SU-DHL-6 (cell line): ENCODE results near the gene NDUFC1.

ENCODE experiments used
- CTCF ChIP-seq: fragments of 200-600 bp; sonication (generic); IDR thresholded peaks from one replicate; pipeline ENCODE4 v1.5.1; 2017; ENCODE audit warnings: antibody characterized with exemption, mild to moderate bottlenecking, low read length, moderate library complexity; ENCODE audit not compliant: insufficient read depth, poor library complexity, severe bottlenecking
- EZH2phosphoT487 ChIP-seq: fragments of 200-600 bp; sonication (generic), shearing (Covaris generic); conservative IDR thresholded peaks from 2 replicates; pipeline ENCODE4 v1.6.1; 2018; ENCODE audit warnings: mild to moderate bottlenecking, antibody characterized with exemption, low read length, moderate library complexity, mixed read lengths

- TF ChIP-seq CTCF (no peak), EZH2phosphoT487 (no peak)
These were observed 35.6 kb downstream of the NDUFC1 start for GRCh38 chr4:139266583-139267257.
